GM13977 (cell line): ENCODE data around the gene PNPLA1.

Experiments
- DNase-seq: peaks from one replicate; pipeline ENCODE4 v3.0.0; 2012; ENCODE audit warnings: low spot score
- CTCF ChIP-seq: IDR thresholded peaks from 2 replicates; pipeline ENCODE4 v1.5.1; 2012; ENCODE audit warnings: mild to moderate bottlenecking, control low read depth; ENCODE audit not compliant: insufficient read depth; ENCODE audit errors: extremely low read depth, missing control alignments
- in situ Hi-C: fragments of 300-500 bp; cut with MboI; formaldehyde crosslinking; loops from one replicate; pipeline ENCODE4 v1.12.0; 2022; ENCODE audit warnings: low sequenced_read_pairs, low pct_unique_long_range_greater_than_20kb, mixed read lengths, inconsistent platforms; ENCODE audit not compliant: unreplicated experiment

The PNPLA1 gene

GRCh38 chr6:36323062-36323461 lies 53.2 kb downstream of the PNPLA1 start:
- TF ChIP-seq CTCF = no peak
- in situ Hi-C loops = no loop called here
- DNase-seq = no peak

GRCh38 chr6:36324191-36324590 lies 54.3 kb downstream of the PNPLA1 start:
- DNase-seq = no peak
- in situ Hi-C loops = no loop called here
- no peak for TF ChIP-seq CTCF

GRCh38 chr6:36324715-36325114 lies 54.9 kb downstream of the PNPLA1 start:
- in situ Hi-C loops = no loop called here
- no peak for TF ChIP-seq CTCF
- DNase-seq = no peak

- no peak for DNase-seq
- no peak for TF ChIP-seq CTCF
- in situ Hi-C loops = no loop called here
Observed at GRCh38 chr6:36326356-36326995, 56.6 kb downstream of the PNPLA1 start.

GRCh38 chr6:36327226-36327918 lies 57.5 kb downstream of the PNPLA1 start:
- in situ Hi-C loops = no loop called here
- no peak for DNase-seq

GRCh38 chr6:36327919-36328236 lies 58.0 kb downstream of the PNPLA1 start:
- no peak for DNase-seq
- in situ Hi-C loops = no loop called here
- TF ChIP-seq CTCF = no peak

More at GRCh38 chr6:36327226-36327918, 57.5 kb downstream of the PNPLA1 start:
- TF ChIP-seq CTCF = no peak
